AG04449 (cell line): ENCODE data around the gene GPBAR1.
"Not testable (repeated sequence)": the region's sequence is repeated elsewhere in the genome, so short reads cannot be mapped to it uniquely, and the experiment has no call there.

Experiments
- CTCF ChIA-PET: fragments of 350-600 bp; formaldehyde crosslinking; extraction: SDS; loops from one replicate; lab custom pipeline; 2021; ENCODE audit warnings: antibody characterized with exemption; lab: Yijun Ruan, JAX
- POLR2A ChIA-PET: fragments of 400-600, 350-600 bp; formaldehyde crosslinking; extraction: SDS; loops from one replicate; lab custom pipeline; 2020; ENCODE audit warnings: antibody characterized with exemption, inconsistent platforms; lab: Yijun Ruan, JAX
- DNase-seq: peaks from one replicate; pipeline ENCODE4 v3.0.0-alpha.2; 2010; ENCODE audit warnings: low read depth, low spot score
- H3K4me3 ChIP-seq: 2 replicates; pipeline ENCODE4 v1.5.1; 2011; ENCODE audit warnings: low read depth, mild to moderate bottlenecking, control low read depth, low read length
- TF ChIP-seq, protein P1 (sequence below): IDR thresholded peaks from one replicate; pipeline ENCODE4 v1.5.1; 2011; ENCODE audit warnings: mild to moderate bottlenecking, moderate library complexity, low read length, control low read depth, inconsistent platforms; ENCODE audit not compliant: insufficient read depth; ENCODE audit errors: missing control alignments

GPBAR1 gene

DNA sequence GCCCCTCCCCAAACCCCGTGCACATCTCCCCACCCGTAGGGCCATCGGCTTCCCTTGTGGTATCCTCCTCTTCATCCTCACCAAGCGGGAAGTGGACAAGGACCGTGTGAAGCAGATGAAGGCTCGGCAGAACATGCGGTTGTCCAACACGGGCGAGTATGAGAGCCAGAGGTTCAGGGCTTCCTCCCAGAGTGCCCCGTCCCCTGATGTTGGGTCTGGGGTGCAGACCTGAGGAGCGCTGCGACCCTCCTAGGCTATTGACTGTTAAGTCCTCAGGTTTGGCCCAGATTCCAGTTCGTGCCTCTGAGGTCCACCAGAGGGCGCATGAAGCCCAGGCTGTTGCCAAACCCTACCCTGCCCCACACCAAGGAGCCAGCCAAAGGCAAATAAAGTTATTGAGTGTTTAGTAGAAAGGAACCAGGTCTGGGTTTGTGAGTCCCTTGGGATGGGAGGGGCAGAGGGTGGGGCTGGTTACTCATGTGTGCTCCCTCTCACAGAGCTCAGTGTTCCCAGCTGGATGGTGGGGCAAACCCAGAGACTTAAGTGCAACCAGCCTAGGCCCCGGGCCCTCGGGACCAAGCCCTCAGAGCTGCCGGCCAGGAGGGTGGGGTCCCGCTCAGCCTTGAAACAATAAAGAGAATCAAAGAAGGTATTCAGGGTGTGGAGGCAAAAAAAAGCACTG is 11.9 kb downstream of the GPBAR1 start:
- ChIA-PET POLR2A (interaction anchor here (1.1 to 4.0 kb wide), 3 partner anchors 11 to 14 kb away, joined by 3 to 20 read pairs (median 4); no protein-coding TSS in a partner anchor), CTCF (interaction anchor here (0.5 to 10.0 kb wide), 45 partner anchors 9 to 414 kb away, joined by 3 to 193 read pairs (median 5); partner anchors contain the start of genes CATIP, GPBAR1 and TMBIM1)
- TF ChIP-seq, protein P1, sequence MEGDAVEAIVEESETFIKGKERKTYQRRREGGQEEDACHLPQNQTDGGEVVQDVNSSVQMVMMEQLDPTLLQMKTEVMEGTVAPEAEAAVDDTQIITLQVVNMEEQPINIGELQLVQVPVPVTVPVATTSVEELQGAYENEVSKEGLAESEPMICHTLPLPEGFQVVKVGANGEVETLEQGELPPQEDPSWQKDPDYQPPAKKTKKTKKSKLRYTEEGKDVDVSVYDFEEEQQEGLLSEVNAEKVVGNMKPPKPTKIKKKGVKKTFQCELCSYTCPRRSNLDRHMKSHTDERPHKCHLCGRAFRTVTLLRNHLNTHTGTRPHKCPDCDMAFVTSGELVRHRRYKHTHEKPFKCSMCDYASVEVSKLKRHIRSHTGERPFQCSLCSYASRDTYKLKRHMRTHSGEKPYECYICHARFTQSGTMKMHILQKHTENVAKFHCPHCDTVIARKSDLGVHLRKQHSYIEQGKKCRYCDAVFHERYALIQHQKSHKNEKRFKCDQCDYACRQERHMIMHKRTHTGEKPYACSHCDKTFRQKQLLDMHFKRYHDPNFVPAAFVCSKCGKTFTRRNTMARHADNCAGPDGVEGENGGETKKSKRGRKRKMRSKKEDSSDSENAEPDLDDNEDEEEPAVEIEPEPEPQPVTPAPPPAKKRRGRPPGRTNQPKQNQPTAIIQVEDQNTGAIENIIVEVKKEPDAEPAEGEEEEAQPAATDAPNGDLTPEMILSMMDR, result peak; percentile 91
- DNase-seq, result peak; percentile 55
- peak overlapping the region; percentile 0; the same call in 1 of the 2 replicates for H3K4me3 ChIP-seq

DNA sequence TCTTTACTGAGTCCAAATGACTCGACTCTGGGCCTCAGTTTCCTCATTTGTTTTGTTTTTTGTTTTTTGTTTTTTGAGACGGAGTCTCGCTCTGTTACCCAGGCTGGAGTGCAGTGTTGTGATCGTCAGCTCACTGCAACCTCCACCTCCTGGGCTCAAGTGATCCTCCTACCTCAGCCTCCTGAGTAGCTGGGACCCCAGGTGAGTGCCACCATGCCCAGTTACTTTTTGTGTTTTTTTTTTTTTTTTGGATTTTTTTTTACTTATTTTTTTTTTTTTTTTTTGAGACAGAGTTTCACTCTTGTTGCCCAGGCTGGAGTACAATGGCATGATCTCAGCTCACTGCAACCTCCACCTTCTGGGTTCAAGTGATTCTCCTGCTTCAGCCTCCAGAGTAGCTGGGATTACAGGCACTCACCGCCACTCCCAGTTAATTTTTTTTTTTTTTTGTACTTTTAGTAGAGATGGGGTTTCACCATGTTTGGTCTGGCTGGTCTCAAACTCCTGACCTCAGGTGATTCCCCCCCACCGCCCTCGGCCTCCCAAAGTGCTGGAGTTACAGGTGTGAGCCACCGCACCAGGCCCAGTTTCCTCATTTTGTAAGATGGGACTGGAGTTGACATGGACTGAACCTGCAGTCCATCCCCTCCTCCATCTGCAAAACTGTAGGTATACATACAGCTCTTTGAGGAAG is 12.5 kb downstream of the GPBAR1 start:
- not testable (repeated sequence) for H3K4me3 ChIP-seq, DNase-seq
- CTCF ChIA-PET, result interaction anchor here (0.5 to 10.0 kb wide), 29 partner anchors 9 to 414 kb away, joined by 3 to 193 read pairs (median 6); partner anchors contain the start of genes CATIP, GPBAR1 and TMBIM1
- POLR2A ChIA-PET, result interaction anchor here (1.1 to 4.0 kb wide), 2 partner anchors 11 to 13 kb away, joined by 4 to 20 read pairs; no protein-coding TSS in a partner anchor

DNA sequence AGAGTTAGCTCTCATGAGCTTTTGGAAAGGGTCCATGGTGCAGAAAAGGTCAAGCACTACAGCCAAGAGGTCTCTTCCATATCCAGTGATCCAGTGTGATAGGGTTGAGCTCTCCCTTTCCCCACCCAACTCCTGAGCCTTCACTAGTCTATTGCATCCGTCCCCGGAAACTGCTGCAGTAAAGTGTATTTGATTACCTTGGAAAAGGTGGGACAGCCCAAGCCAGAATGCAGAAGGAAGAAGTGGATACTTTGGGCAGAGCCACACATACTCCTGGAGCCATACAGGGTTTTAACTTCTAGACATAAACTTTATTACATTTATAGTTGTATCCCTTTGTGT is 13.1 kb downstream of the GPBAR1 start:
- H3K4me3 ChIP-seq, result no peak overlapping the region
- TF ChIP-seq, protein P1, result no peak
- CTCF ChIA-PET, result interaction anchor here (1.2 to 10.0 kb wide), 11 partner anchors 10 to 192 kb away, joined by 3 to 193 read pairs (median 10); partner anchors contain the start of genes CATIP and TMBIM1
- no peak for DNase-seq
- POLR2A ChIA-PET, result interaction anchor here (4.0 kb wide), 1 partner anchor 13 kb away, joined by 20 read pairs; no protein-coding TSS in a partner anchor

DNA sequence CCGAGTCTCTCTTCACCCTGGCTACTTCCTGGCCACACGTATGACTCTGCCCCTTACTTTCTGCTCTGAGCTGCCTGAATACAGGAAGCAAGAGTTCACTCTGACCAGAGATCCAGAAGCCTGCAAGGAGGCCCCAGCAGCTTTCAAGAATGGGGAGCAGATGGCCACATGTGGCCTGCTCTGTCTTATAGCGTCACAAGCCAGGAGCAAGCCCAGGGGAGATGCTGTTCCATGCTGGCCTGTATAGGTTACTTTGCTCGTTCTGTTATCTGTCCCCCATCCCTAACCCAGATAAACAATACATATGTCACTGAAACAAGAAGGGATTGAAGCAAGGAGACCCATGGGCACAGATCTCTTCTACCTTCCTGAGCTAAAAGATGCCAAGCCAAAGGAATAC is 13.8 kb downstream of the GPBAR1 start:
- ChIA-PET CTCF (interaction anchor here (1.1 to 10.0 kb wide), 10 partner anchors 10 to 191 kb away, joined by 3 to 193 read pairs (median 30); partner anchors contain the start of genes CATIP and TMBIM1), POLR2A (interaction anchor here (0.9 to 4.0 kb wide), 2 partner anchors 12 to 48 kb away, joined by 3 to 20 read pairs; no protein-coding TSS in a partner anchor)
- H3K4me3 ChIP-seq, result no peak overlapping the region
- DNase-seq, result no peak
- TF ChIP-seq, protein P1, result no peak

DNA sequence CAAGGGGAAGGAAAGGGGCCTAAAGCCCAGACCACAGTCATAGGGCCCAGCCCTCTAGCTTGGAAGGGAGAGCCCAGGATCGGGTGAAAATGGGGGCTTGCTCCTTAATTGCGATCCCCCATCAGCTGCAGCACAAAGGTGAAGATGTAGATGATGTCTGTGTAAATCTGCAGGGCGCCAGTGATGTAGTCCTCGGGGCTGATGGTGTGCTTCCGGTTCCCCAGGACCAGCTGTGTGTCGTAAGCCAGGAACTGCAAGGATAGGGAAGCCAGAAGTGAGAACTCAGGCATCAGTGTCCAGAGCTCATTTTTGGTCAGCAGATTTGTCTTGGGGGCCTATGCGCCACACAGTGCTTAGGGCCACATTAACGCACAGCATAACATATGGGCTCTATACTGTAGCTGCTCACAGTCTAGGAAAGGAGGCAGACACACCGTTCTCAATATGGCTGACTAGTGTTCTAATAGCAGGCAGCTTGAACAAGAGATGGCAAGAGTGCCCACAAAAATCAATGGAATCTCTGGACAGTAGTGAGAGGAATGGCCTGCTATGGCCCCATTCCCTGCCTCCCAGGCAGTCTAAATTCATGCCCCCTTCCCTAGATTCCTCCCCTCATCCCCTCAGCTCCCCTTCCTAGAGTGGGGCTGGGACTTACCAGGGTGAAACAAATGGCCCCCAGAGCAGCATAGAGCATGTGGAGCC is 14.7 kb downstream of the GPBAR1 start:
- CTCF ChIA-PET, result interaction anchor here (0.8 to 10.0 kb wide), 12 partner anchors 9 to 190 kb away, joined by 3 to 193 read pairs (median 8); partner anchors contain the start of genes CATIP, CTDSP1 and TMBIM1
- TF ChIP-seq, protein P1, result no peak
- no peak for DNase-seq
- H3K4me3 ChIP-seq, result no peak overlapping the region
- POLR2A ChIA-PET, result interaction anchor here (0.9 to 4.0 kb wide), 2 partner anchors 11 to 47 kb away, joined by 3 to 20 read pairs; no protein-coding TSS in a partner anchor
